Measurements from ENCODE around the gene PCDHGB7.
"Not testable (repeated sequence)": the region's sequence is repeated elsewhere in the genome, so short reads cannot be mapped to it uniquely, and the experiment has no call there.

Gene PCDHGB7

GRCh38 chr5:141383345-141383744 is 34.1 kb upstream of the PCDHGB7 start:
- TF ChIP-seq POLR2AphosphoS5 (IDR thresholded peaks at IDR 0.05; ENCODE audit: low read depth), result no peak
- TF ChIP-seq GABPA (IDR thresholded peaks at IDR 0.05; ENCODE audit: low read depth), result no peak
- no peak for DNase-seq (ENCODE audit: low read depth in 1 of 2, low spot score in 1 of 2)
- Histone ChIP-seq H3K4me3 (replicated peaks; ENCODE audit: insufficient read depth, low read length) (no peak overlapping the region), H3K27ac (replicated peaks) (no peak overlapping the region), H3K27me3 (ENCODE audit: insufficient read depth, poor library complexity, severe bottlenecking) (no peaks in the 10 kb centered on the region)

GRCh38 chr5:141384471-141385267 is 32.8 kb upstream of the PCDHGB7 start:
- H3K27me3 ChIP-seq (ENCODE audit: insufficient read depth, poor library complexity, severe bottlenecking), result no peaks in the 10 kb centered on the region
- H3K27ac ChIP-seq (replicated peaks), result no peak overlapping the region
- no peak for TF ChIP-seq CTCF (IDR thresholded peaks at IDR 0.05; ENCODE audit: insufficient read depth, low read length)
- TF ChIP-seq SPI1 (IDR thresholded peaks at IDR 0.05; ENCODE audit: borderline replicate concordance, low read depth), result no peak
- no peak for TF ChIP-seq GABPA (IDR thresholded peaks at IDR 0.05; ENCODE audit: low read depth)
- TF ChIP-seq REST (IDR thresholded peaks at IDR 0.05; ENCODE audit: insufficient replicate concordance, low read depth), result no peak
- no peak for DNase-seq (ENCODE audit: low read depth in 1 of 2, low spot score in 1 of 2)
- no peak overlapping the region for H3K4me3 ChIP-seq (replicated peaks; ENCODE audit: insufficient read depth, low read length)

GRCh38 chr5:141387557-141388311 is 29.7 kb upstream of the PCDHGB7 start, which contains the start of gene PCDHGB4:
PCDHGB4 (plus strand) TSS chr5:141387698; CDS start chr5:141387885, 187 bp downstream.
- peak in 1 of 2 experiments; percentile 65 for DNase-seq (ENCODE audit: low read depth in 1 of 2, low spot score in 1 of 2)
- not testable (repeated sequence) for H3K27me3 ChIP-seq (ENCODE audit: insufficient read depth, poor library complexity, severe bottlenecking); H3K27ac ChIP-seq (replicated peaks)
- peak; percentile 38 for TF ChIP-seq CTCF (IDR thresholded peaks at IDR 0.05; ENCODE audit: insufficient read depth, low read length)
- peak within 1 kb of the TSS; percentile 37 for H3K4me3 ChIP-seq (replicated peaks; ENCODE audit: insufficient read depth, low read length)

- TF ChIP-seq SPI1 (IDR thresholded peaks at IDR 0.05; ENCODE audit: borderline replicate concordance, low read depth) (no peak), POLR2AphosphoS5 (IDR thresholded peaks at IDR 0.05; ENCODE audit: low read depth) (no peak), GABPA (IDR thresholded peaks at IDR 0.05; ENCODE audit: low read depth) (no peak), CTCF (IDR thresholded peaks at IDR 0.05; ENCODE audit: insufficient read depth, low read length) (no peak), REST (IDR thresholded peaks at IDR 0.05; ENCODE audit: insufficient replicate concordance, low read depth) (no peak)
- no peak for DNase-seq (ENCODE audit: low read depth in 1 of 2, low spot score in 1 of 2)
- Histone ChIP-seq H3K27ac (replicated peaks) (no peak overlapping the region), H3K27me3 (ENCODE audit: insufficient read depth, poor library complexity, severe bottlenecking) (no peaks in the 10 kb centered on the region), H3K4me3 (replicated peaks; ENCODE audit: insufficient read depth, low read length) (no peak overlapping the region)
These were observed 28.8 kb upstream of the PCDHGB7 start for GRCh38 chr5:141388661-141389060.
